Activated CD8-positive, alpha-beta memory T cell treated with anti-CD3 and anti-CD28 coated beads for 36 hours (primary cell): ENCODE data around the gene LZTR1. TPM values are rescaled to one million over a fixed set of nuclear protein-coding genes. Genes with fewer than 3 reads are reported as not detected.
"Not testable (repeated sequence)": the region's sequence is repeated elsewhere in the genome, so short reads cannot be mapped to it uniquely, and the experiment has no call there.

Experiments
- CTCF ChIA-PET: fragments of 350-600 bp; sonication (Branson Sonifier 250); formaldehyde crosslinking; loops from one replicate; lab custom pipeline; 2021; ENCODE audit warnings: antibody characterized with exemption; lab: Charles Lee
- POLR2A ChIA-PET: fragments of 350-600 bp; sonication (Branson Sonifier 250); formaldehyde crosslinking; loops from one replicate; lab custom pipeline; 2021; ENCODE audit warnings: antibody characterized with exemption; lab: Charles Lee
- total RNA-seq, 2 experiments: library from RNA; stranded (reverse); gene quantifications; one replicate each; pipeline ENCODE4 v1.2.3, GENCODE V29; 2021

The LZTR1 gene
- total RNA-seq: 10 to 100 TPM; 62.6 to 74.2 TPM

DNA sequence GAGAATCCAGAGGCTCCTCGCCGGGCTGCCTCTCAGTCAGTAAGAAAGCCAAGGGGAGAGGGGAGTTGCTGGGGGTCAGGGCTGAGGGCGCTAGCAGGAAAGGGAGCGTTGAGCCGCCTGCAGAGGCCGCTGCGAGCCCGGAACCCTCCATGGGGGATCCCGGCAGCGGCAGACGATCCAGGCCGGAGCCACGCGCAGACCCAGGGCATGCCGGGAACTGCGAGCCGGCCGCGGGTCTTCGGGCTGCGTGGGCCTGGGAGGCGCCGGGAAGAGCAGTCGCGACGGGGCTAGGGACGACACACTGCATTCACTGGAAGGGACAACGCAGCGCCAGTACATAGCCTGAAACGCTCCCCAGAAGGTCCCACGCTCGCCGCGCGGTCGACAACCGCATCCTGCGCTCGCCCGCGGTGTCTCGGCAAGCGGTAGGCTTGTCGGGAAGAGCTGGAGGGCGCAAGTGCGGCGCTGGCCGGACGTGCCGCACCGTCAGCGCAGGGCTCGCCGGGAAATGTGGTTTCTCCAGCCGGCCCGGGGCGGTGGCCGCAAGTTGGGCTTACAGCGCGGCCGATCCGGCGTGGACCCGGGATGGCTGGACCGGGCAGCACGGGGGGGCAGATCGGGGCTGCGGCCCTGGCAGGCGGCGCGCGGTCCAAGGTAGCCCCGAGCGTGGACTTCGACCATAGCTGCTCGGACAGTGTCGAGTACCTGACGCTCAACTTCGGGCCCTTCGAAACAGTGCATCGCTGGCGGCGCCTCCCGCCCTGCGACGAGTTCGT, at the start of gene LZTR1:
Gene LZTR1 (plus strand): TSS at position 511 of the 776 bp plus-strand sequence. CDS start 75 bp downstream, at position 586.
- ChIA-PET CTCF (interaction anchor here (1.1 to 1.4 kb wide), 4 partner anchors 14 to 120 kb away, joined by 3 read pairs; no protein-coding TSS in a partner anchor), POLR2A (interaction anchor here (0.6 to 2.9 kb wide), 6 partner anchors 10 to 122 kb away, joined by 3 to 23 read pairs (median 4); partner anchors contain the start of genes CRKL and THAP7)

GRCh38 chr22:20933910-20934309, 48.2 kb upstream of the LZTR1 start:
- POLR2A ChIA-PET: interaction anchor here (0.6 kb wide), 1 partner anchor 8 kb away, joined by 9 read pairs; no protein-coding TSS in a partner anchor
- CTCF ChIA-PET: no interaction called here

- CTCF ChIA-PET, POLR2A ChIA-PET: not testable (repeated sequence)
These were observed 47.0 kb upstream of the LZTR1 start for GRCh38 chr22:20935049-20935448.

- CTCF ChIA-PET, POLR2A ChIA-PET: not testable (repeated sequence)
These were observed 46.1 kb upstream of the LZTR1 start for GRCh38 chr22:20935780-20936539.

DNA sequence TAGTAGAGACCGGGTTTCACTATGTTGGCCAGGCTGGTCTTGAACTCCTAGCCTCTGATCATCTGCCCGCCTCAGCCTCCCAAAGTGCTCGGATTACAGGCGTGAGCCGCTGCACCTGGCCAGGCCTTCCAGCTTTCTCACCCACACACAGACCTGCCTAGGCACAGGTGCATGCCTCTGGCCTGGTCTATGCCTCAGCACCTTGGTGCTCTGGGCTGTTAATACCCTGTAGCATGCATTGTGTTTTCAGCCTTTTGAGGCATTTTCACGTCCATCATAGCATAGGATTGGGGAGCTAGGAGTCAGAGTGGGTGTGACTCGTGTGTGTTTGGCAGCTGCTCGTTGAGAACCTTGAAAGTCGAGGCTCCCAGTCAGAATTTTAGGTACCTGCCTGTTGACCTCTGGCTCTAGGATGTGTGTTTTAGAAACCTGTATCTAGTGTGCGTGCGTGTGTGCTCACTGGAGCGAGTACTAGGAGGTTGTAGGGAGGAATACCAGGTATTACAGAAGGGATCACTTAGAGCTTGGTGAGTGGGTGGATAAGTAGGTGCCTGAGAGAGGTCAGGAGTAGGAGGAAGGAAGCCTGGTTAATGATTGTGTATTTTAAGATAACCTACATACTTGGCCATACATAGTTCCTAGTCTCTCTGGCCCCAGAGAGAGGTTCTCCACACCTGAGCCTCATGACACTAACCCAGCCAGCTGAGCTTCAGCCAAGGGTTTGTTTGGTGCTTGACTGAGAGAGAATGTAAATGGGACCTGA, 44.9 kb upstream of the LZTR1 start:
- ChIA-PET CTCF (interaction anchor here (0.8 to 1.2 kb wide), 3 partner anchors 15 to 51 kb away, joined by 3 read pairs; no protein-coding TSS in a partner anchor), POLR2A (no interaction called here)

GRCh38 chr22:20937794-20938671, 44.1 kb upstream of the LZTR1 start:
- CTCF ChIA-PET: interaction anchor here (0.8 to 1.2 kb wide), 3 partner anchors 14 to 52 kb away, joined by 3 read pairs; no protein-coding TSS in a partner anchor
- POLR2A ChIA-PET: interaction anchor here (0.7 kb wide), 1 partner anchor 21 kb away, joined by 3 read pairs; no protein-coding TSS in a partner anchor

DNA sequence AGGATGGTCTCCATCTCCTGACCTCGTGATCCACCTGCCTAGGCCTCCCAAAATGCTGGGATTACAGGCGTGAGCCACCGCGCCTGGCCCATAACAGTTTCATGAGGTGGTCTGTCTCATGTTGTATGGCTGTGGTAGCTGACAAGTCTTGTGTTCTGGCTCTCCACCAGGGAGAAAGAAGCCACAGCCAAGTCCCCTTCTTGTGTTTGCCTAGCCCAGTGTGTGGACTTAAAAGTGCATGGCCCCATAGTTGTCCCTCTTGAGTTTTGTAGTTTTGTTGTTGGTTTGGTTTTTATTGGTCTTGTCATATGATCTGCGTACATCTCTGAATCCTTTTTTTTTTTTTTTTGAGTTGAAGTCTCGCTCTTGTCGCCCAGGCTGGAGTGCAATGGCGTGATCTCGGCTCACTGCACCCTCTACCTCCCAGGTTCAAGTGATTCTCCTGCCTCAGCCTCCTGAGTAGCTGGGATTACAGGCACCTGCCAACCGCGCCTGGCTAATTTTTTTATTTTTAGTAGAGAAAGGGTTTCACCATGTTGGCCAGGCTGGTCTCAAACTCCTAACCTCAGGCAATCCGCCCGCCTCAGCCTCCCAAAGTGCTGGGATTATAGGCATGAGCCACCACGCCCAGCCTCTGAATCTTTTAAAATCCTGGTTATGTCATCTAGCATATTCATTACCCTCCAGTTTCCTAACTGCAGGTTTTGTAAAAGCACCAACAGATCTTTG, 42.5 kb upstream of the LZTR1 start:
- POLR2A ChIA-PET: not testable (repeated sequence)
- CTCF ChIA-PET: interaction anchor here (0.6 to 0.7 kb wide), 2 partner anchors 13 to 17 kb away, joined by 3 read pairs; no protein-coding TSS in a partner anchor

- ChIA-PET POLR2A (no interaction called here), CTCF (interaction anchor here (0.6 to 0.7 kb wide), 2 partner anchors 13 to 16 kb away, joined by 3 read pairs; no protein-coding TSS in a partner anchor)
These were observed 41.9 kb upstream of the LZTR1 start for GRCh38 chr22:20940186-20940651.

DNA sequence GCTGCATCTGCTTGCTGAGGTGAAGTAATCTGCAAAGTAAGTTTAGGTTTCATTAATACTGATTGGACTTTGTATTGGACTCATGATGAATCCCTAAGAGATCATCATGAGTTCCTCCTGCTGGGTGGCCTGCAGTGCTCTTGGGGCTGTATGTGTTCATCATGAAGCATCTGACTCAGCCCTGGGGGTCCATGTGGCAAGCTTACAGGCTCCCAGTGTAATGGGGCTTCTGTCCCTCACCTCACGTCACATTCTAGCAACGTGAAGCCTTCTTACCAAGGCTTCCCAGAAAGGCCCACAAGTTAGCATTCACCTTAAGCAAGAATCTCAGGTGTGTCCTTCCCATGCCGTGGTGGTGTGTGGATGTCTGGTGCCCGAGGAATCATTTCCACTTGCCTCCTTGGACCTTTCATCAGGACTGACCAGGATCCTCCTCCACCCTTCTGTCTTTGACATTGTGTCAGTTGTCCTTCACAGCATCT, 41.2 kb upstream of the LZTR1 start:
- CTCF ChIA-PET: no interaction called here

DNA sequence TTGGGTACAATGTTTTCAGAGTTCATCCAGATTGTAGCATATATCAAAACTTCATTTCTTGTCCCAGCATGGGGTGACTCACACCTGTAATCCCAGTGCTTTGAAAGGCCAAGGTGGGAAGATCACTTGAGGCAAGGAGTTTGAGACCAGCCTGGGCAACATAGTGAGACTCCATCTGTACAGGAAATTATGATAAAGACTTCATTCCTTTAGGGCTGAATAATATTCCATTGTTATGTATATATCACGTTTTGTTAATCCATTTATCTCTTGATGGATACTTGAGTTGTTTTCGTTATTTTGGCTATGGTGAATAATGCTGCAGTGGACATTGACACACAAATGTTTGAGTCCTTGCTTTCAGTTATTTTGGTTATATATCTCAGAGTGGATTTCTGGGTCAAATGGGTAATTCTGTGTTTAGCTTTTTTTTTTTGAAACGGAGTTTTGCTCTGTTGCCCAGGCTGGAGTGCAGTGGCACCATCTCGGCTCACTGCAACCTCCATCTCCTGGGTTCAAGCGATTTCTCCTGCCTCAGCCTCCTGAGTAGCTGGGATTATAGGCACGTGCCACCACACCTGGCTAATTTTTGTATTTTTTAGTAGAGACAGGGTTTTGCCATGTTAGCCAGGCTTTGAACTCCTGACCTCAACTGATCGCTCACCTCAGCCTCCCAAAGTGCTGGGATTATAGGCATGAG, 39.7 kb upstream of the LZTR1 start:
- CTCF ChIA-PET: not testable (repeated sequence)
- POLR2A ChIA-PET: interaction anchor here (0.6 kb wide), 1 partner anchor 95 kb away, joined by 3 read pairs; no protein-coding TSS in a partner anchor

More for the DNA sequence above, 41.2 kb upstream of the LZTR1 start:
- POLR2A ChIA-PET: no interaction called here

DNA sequence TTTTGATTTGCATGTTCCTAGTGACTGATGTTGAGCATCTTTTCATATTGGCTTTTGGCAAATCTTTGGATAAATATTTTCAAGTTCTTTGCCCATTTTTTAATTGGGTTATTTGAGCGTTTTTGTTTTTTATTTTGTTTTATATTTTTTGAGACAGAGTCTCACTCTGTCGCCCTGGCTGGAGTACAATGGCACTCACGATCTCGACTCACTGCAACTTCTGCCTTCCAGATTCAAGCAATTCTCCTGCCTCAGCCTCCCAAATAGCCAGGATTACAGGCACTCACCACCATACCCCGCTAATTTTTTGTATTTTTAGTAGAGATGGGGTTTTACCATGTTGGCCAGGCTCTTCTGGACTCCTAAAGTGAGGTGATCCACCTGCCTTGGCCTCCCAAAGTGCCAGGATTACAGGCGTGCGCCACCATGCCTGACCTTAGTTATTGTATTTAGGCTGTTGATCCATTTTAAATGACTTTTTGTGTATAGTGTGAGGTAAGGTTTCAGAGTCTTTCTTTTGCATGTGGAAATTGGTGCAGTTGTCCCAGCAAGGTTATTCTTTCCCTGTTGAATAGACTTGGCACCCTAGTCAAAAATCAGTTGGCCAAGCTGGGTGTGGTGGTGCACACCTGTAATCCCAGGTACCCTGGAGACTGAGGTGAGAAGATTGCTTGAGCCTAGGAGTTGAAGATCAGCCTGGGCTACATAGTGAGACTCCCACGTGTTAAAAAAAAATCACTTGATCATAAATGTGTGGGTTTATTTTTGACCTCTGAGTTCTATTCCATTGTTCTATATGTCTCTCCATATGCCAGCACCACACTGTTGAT, 38.8 kb upstream of the LZTR1 start:
- ChIA-PET POLR2A (no interaction called here), CTCF (no interaction called here)

DNA sequence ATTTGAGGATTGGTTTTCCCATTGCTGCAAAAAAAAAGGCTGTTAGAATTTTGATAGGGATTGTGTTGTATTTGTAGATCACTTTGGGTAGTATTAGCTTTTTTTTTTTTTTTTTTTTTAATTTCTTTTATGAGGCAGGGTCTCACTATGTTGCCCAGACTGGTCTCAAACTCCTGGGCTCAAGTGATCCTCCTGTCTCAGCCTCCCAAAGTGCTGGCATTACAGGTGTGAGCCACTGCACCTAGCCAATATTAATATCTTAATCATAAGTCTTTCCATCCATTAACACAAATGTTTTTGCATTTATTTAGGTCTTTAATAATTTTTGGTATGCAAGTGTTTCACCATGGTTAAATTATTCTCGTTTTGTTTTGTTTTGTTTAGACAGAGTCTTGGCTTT, 38.1 kb upstream of the LZTR1 start:
- POLR2A ChIA-PET: no interaction called here
- CTCF ChIA-PET: no interaction called here

DNA sequence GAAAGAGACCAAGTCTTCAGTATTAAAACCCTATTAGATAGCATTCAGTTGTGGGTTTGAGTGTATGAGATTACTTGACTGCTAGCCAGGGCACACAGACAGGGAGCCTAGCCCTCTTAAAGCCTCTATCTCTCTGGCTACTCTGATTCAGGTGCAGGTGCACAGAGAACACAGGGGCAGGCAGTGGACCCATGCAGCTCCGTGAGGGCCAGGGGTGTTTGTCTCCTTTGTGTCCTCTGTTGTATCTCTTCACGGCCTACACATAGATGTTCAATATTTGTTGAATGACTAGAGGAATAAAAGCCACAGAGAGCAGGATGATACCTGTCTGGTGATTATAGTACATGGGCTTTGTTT, 36.5 kb upstream of the LZTR1 start:
- ChIA-PET CTCF (no interaction called here), POLR2A (interaction anchor here (0.6 kb wide), 1 partner anchor 17 kb away, joined by 3 read pairs; no protein-coding TSS in a partner anchor)

GRCh38 chr22:20946080-20946986, 35.8 kb upstream of the LZTR1 start:
- ChIA-PET POLR2A (no interaction called here), CTCF (no interaction called here)

DNA sequence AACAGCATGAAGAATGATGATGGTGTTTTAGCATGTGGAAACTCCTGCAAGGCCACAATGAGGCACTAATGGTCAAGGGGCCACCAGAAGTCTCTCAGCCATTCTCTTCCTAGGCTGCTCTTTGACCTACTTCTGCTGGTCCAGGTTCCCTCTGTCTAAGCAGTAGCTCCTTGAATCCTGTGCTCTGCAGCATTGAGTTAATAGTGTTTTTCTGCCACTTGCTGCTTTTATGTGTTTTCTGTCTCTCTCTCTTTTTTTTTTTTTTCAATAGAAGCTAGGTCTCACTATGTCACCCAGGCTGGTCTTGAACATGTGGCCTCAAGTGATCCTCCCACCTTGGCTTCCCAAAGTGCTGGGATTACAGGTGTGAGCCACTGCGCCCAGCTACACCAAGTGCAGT, 35.1 kb upstream of the LZTR1 start:
- ChIA-PET POLR2A (no interaction called here), CTCF (no interaction called here)
